GM21367 (cell line): Measurements from ENCODE around the gene ATN1.

Experiments
- ATAC-seq: cut with Tn5 transposase; IDR thresholded peaks from one replicate; pipeline ENCODE4 v1.9.1; 2021; ENCODE audit not compliant: unreplicated experiment

ATN1 gene

GRCh38 chr12:6925540-6926279 lies 2.0 kb upstream of the ATN1 start:
- ATAC-seq: no peak

- ATAC-seq: no peak
Measured at GRCh38 chr12:6928022-6928702, 403 bp downstream of the ATN1 start.

DNA sequence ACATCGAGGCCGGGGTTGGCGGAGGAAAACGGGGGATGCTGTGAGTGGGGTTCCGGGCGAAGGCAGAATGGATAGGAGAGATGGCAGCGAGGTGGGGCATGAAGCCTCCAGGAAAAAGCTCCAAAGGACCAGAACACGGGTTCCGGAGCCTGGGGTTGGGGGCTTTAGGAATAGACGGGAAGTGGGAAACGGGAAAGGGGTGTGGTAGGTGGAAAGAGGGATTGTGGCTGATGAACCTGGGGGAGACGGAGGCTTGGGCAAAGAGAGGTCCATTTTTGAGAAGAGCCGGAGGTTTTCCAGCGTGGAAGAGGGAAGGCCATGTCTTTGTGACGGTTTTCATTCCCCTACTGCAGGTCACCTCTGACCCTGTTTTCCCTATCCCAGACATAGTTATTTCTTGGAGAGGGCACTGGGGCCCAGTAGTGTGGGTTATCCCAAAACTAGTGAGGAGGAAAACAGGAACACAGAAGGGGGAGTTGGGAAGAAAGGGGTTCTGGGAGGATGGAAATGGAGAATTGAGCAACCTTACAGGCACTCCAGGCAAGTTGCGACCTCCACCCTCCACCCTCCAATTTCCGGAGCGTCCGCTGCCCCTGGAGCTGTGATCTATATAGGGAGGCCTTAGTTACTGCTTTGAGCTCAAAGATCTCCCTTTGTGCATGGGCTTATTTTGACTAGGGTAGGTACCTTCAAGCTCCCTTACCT lies 1.1 kb downstream of the ATN1 start:
- no peak for ATAC-seq

GRCh38 chr12:6929466-6930452 lies 2.0 kb downstream of the ATN1 start:
- no peak for ATAC-seq

- ATAC-seq: no peak
Measured at GRCh38 chr12:6932766-6933165, 5.0 kb downstream of the ATN1 start.

DNA sequence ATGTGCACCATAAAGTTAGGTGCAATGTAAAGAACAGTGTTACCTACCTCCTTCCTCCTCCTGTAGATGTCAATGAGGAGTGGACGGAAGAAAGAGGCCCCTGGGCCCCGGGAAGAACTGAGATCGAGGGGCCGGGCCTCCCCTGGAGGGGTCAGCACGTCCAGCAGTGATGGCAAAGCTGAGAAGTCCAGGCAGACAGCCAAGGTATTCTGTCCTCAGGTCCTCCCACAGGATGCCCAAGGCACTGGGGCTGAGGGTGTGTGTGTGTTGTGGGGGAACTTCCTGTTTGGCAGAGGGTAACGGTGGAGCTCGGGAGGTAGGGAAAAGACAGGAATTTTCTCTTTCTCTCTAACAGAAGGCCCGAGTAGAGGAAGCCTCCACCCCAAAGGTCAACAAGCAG lies 6.4 kb downstream of the ATN1 start:
- ATAC-seq: no peak

GRCh38 chr12:6935371-6936193 lies 7.8 kb downstream of the ATN1 start:
- no peak for ATAC-seq

DNA sequence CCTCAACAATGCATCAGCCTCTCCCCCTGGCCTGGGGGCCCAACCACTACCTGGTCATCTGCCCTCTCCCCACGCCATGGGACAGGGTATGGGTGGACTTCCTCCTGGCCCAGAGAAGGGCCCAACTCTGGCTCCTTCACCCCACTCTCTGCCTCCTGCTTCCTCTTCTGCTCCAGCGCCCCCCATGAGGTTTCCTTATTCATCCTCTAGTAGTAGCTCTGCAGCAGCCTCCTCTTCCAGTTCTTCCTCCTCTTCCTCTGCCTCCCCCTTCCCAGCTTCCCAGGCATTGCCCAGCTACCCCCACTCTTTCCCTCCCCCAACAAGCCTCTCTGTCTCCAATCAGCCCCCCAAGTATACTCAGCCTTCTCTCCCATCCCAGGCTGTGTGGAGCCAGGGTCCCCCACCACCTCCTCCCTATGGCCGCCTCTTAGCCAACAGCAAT lies 8.5 kb downstream of the ATN1 start:
- no peak for ATAC-seq

DNA sequence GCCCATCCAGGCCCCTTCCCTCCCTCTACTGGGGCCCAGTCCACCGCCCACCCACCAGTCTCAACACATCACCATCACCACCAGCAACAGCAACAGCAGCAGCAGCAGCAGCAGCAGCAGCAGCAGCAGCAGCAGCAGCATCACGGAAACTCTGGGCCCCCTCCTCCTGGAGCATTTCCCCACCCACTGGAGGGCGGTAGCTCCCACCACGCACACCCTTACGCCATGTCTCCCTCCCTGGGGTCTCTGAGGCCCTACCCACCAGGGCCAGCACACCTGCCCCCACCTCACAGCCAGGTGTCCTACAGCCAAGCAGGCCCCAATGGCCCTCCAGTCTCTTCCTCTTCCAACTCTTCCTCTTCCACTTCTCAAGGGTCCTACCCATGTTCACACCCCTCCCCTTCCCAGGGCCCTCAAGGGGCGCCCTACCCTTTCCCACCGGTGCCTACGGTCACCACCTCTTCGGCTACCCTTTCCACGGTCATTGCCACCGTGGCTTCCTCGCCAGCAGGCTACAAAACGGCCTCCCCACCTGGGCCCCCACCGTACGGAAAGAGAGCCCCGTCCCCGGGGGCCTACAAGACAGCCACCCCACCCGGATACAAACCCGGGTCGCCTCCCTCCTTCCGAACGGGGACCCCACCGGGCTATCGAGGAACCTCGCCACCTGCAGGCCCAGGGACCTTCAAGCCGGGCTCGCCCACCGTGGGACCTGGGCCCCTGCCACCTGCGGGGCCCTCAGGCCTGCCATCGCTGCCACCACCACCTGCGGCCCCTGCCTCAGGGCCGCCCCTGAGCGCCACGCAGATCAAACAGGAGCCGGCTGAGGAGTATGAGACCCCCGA lies 9.1 kb downstream of the ATN1 start:
- no peak for ATAC-seq

DNA sequence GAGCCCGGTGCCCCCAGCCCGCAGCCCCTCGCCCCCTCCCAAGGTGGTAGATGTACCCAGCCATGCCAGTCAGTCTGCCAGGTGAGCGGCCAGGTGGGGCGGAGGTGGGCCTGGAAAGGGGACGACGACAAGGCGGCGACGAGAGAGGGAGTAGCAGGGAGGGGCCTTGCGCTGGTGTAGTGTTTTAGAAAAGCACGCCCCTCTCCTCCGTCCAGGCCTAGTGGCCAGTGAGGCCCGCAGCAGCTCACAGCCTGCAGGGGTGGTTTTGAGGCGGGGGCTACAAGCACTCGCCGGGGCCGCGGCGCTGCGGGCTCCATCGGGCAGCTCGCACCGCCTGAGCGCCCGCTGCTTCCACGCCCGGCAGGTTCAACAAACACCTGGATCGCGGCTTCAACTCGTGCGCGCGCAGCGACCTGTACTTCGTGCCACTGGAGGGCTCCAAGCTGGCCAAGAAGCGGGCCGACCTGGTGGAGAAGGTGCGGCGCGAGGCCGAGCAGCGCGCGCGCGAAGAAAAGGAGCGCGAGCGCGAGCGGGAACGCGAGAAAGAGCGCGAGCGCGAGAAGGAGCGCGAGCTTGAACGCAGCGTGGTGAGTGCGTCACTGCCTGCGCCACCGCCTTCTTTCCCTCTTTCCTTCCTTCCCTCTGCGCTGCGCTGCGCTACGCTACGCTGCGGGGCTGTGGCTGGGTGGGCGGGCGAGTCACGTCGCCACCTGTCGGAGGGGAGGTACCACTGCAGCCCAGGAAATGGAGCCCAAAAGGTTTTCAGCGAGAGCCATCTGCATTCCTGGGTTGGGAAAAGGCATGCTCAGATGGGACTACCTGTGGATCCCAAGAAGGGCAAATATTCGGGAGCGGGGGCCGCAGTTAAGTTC lies 10.0 kb downstream of the ATN1 start:
- ATAC-seq: peak; percentile 72

GRCh38 chr12:6938353-6939190 lies 10.8 kb downstream of the ATN1 start:
- no peak for ATAC-seq

DNA sequence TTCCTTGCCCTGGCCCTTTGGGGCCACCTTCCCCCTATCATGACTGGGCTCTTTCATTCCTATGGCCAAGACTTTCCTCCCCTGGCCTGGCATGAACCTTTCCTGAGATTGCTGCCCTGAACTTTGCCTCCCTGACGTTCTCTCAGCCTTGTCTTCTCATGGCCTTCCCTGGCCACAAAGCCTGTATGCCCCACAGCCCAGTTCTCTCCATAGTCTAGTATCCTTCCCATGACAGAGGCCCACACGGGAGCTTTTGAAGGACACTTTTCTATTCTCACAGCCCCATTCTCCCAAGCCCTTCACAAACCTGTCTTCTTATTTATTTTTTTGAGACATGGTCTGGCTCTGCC lies 11.4 kb downstream of the ATN1 start:
- no peak for ATAC-seq

- no peak for ATAC-seq
Measured at GRCh38 chr12:6941267-6941666, 13.5 kb downstream of the ATN1 start.

- ATAC-seq: no peak
Measured at GRCh38 chr12:6941782-6942181, 14.0 kb downstream of the ATN1 start.

DNA sequence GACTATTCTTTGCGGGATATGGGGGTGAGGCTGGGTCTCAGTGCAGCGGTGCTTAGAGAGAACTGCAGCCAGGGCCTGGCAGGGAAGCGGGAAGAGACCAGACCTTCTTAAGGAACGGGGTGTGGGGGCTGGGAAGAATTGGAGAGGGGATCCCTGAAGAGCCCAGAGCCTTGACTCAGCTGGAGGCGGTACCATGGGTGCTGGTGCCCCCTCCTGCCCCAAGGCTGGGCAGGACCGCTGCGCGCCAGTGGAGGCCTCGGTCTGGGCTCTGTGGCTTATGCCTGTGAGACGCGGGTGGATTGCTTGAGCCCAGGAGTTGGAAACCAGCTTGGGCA lies 14.5 kb downstream of the ATN1 start:
- ATAC-seq: no peak

GRCh38 chr12:6943389-6943721 lies 15.6 kb downstream of the ATN1 start:
- peak; percentile 25 for ATAC-seq

GRCh38 chr12:6943722-6944380 lies 16.1 kb downstream of the ATN1 start, which contains the start of the genes C12orf57 and RNU7-1:
Gene C12orf57, plus strand, starts transcription at chr12:6944022. Its CDS starts 100 bp downstream, at chr12:6944122.
Gene RNU7-1, plus strand, starts transcription at chr12:6943816.
- ATAC-seq: peak; percentile 21
